ENCODE results near the gene THADA. TPM values are rescaled to one million over a fixed set of nuclear protein-coding genes. Genes with fewer than 3 reads are reported as not detected.
"Not testable (repeated sequence)": the region's sequence is repeated elsewhere in the genome, so short reads cannot be mapped to it uniquely, and the experiment has no call there.

Gene THADA
- polyA plus RNA-seq, 4 donors, result 6.3 to 13.5 (median 12.7) TPM

- WGBS, 3 donors, result 87 to 91% (median 87%) methylated on average over 5 of the region's 5 CpGs
- no peak overlapping the region for H3K4me3 ChIP-seq (ENCODE audit: low read depth in 1 of 3, low read length in 3 of 3)
- DNase-seq (no peak), FAIRE-seq (no peak)
- no peaks in the 10 kb centered on the region for H3K4me1 ChIP-seq (ENCODE audit: control insufficient read depth in 3 of 3, insufficient read depth in 2 of 3, low read depth in 1 of 3, low read length in 2 of 3)
- no peak overlapping the region for H3K27ac ChIP-seq (ENCODE audit: low read depth in 1 of 3, low read length in 2 of 3)
- H3K36me3 ChIP-seq (ENCODE audit: control insufficient read depth in 3 of 3, insufficient read depth in 2 of 3, low read depth in 1 of 3, low read length in 3 of 3), result no peaks in the 10 kb centered on the region
- H3K27me3 ChIP-seq (ENCODE audit: control insufficient read depth in 3 of 3, insufficient read depth in 3 of 3, low read length in 3 of 3), result no peaks in the 10 kb centered on the region
- no peaks in the 10 kb centered on the region for H3K9me3 ChIP-seq (ENCODE audit: control insufficient read depth in 2 of 2, insufficient read depth in 1 of 2, low read depth in 1 of 2, low read length in 1 of 2)
These were observed 10.0 kb upstream of the THADA start for GRCh38 chr2:43605851-43606250.

- Histone ChIP-seq H3K27ac (ENCODE audit: low read depth in 1 of 3, low read length in 2 of 3) (no peak overlapping the region), H3K27me3 (ENCODE audit: control insufficient read depth in 3 of 3, insufficient read depth in 3 of 3, low read length in 3 of 3) (no peaks in the 10 kb centered on the region), H3K4me3 (ENCODE audit: low read depth in 1 of 3, low read length in 3 of 3) (no peak overlapping the region), H3K36me3 (ENCODE audit: control insufficient read depth in 3 of 3, insufficient read depth in 2 of 3, low read depth in 1 of 3, low read length in 3 of 3) (no peaks in the 10 kb centered on the region), H3K9me3 (ENCODE audit: control insufficient read depth in 2 of 2, insufficient read depth in 1 of 2, low read depth in 1 of 2, low read length in 1 of 2) (no peaks in the 10 kb centered on the region), H3K4me1 (ENCODE audit: control insufficient read depth in 3 of 3, insufficient read depth in 2 of 3, low read depth in 1 of 3, low read length in 2 of 3) (no peaks in the 10 kb centered on the region)
- WGBS, 3 donors, result 8 to 15% (median 10%) methylated on average over 2 of the region's 2 CpGs
- peak; percentile 28 to 35 for DNase-seq
- no peak for FAIRE-seq
These were observed 9.3 kb upstream of the THADA start for GRCh38 chr2:43605079-43605655.

GRCh38 chr2:43604674-43605073 is 8.8 kb upstream of the THADA start:
- Histone ChIP-seq H3K27ac (ENCODE audit: low read depth in 1 of 3, low read length in 2 of 3) (no peak overlapping the region), H3K4me3 (ENCODE audit: low read depth in 1 of 3, low read length in 3 of 3) (no peak overlapping the region), H3K9me3 (ENCODE audit: control insufficient read depth in 2 of 2, insufficient read depth in 1 of 2, low read depth in 1 of 2, low read length in 1 of 2) (no peaks in the 10 kb centered on the region), H3K36me3 (ENCODE audit: control insufficient read depth in 3 of 3, insufficient read depth in 2 of 3, low read depth in 1 of 3, low read length in 3 of 3) (no peaks in the 10 kb centered on the region), H3K27me3 (ENCODE audit: control insufficient read depth in 3 of 3, insufficient read depth in 3 of 3, low read length in 3 of 3) (no peaks in the 10 kb centered on the region), H3K4me1 (ENCODE audit: control insufficient read depth in 3 of 3, insufficient read depth in 2 of 3, low read depth in 1 of 3, low read length in 2 of 3) (no peaks in the 10 kb centered on the region)
- DNase-seq (no peak), FAIRE-seq (no peak)
- 54 to 82% (median 58%) methylated on average over 4 of the region's 4 CpGs for WGBS, 3 donors

DNA sequence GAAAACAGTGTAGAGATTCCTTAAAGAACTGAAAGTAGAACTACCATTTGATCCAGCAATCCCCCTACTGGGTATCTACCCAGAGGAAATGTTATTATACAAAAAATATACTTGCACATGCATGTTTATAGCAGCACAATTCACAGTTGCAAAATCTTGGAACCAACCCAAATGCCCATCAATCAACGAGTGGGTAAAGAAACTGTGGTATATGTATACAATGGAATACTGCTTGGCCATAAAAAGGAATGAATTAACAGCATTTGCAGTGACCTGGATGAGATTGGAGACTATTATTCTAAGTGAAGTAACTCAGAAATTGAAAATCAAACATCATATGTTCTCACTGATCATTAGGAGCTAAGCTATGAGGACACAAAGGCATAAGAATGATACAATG is 4.8 kb upstream of the THADA start:
- not testable (repeated sequence) for H3K4me3 ChIP-seq (ENCODE audit: low read depth in 1 of 3, low read length in 3 of 3); H3K36me3 ChIP-seq (ENCODE audit: control insufficient read depth in 3 of 3, insufficient read depth in 2 of 3, low read depth in 1 of 3, low read length in 3 of 3); H3K4me1 ChIP-seq (ENCODE audit: control insufficient read depth in 3 of 3, insufficient read depth in 2 of 3, low read depth in 1 of 3, low read length in 2 of 3); DNase-seq; H3K9me3 ChIP-seq (ENCODE audit: control insufficient read depth in 2 of 2, insufficient read depth in 1 of 2, low read depth in 1 of 2, low read length in 1 of 2); FAIRE-seq; H3K27ac ChIP-seq (ENCODE audit: low read depth in 1 of 3, low read length in 2 of 3); H3K27me3 ChIP-seq (ENCODE audit: control insufficient read depth in 3 of 3, insufficient read depth in 3 of 3, low read length in 3 of 3)
- 42 to 81% (median 44%) methylated on average over 1 of the region's 1 CpG for WGBS, 3 donors

GRCh38 chr2:43594875-43595274 is 963 bp downstream of the THADA start:
- Histone ChIP-seq H3K36me3 (ENCODE audit: control insufficient read depth in 3 of 3, insufficient read depth in 2 of 3, low read depth in 1 of 3, low read length in 3 of 3) (peaks cover 0 to 3% (median 0%) of the 10 kb centered on the region in 3 donors), H3K4me3 (ENCODE audit: low read depth in 1 of 3, low read length in 3 of 3) (peak overlapping the region in 2 of 3 donors; percentile 51 to 84), H3K9me3 (ENCODE audit: control insufficient read depth in 2 of 2, insufficient read depth in 1 of 2, low read depth in 1 of 2, low read length in 1 of 2) (no peaks in the 10 kb centered on the region), H3K27me3 (ENCODE audit: control insufficient read depth in 3 of 3, insufficient read depth in 3 of 3, low read length in 3 of 3) (no peaks in the 10 kb centered on the region), H3K4me1 (ENCODE audit: control insufficient read depth in 3 of 3, insufficient read depth in 2 of 3, low read depth in 1 of 3, low read length in 2 of 3) (peaks cover 0 to 10% (median 0%) of the 10 kb centered on the region in 3 donors), H3K27ac (ENCODE audit: low read depth in 1 of 3, low read length in 2 of 3) (no peak overlapping the region)
- WGBS, 3 donors, result 83 to 89% (median 88%) methylated on average over 3 of the region's 3 CpGs
- no peak for FAIRE-seq
- DNase-seq, result no peak

- Histone ChIP-seq H3K36me3 (ENCODE audit: control insufficient read depth in 3 of 3, insufficient read depth in 2 of 3, low read depth in 1 of 3, low read length in 3 of 3) (peaks cover 0 to 3% (median 0%) of the 10 kb centered on the region in 3 donors), H3K27ac (ENCODE audit: low read depth in 1 of 3, low read length in 2 of 3) (no peak overlapping the region), H3K9me3 (ENCODE audit: control insufficient read depth in 2 of 2, insufficient read depth in 1 of 2, low read depth in 1 of 2, low read length in 1 of 2) (no peaks in the 10 kb centered on the region), H3K27me3 (ENCODE audit: control insufficient read depth in 3 of 3, insufficient read depth in 3 of 3, low read length in 3 of 3) (no peaks in the 10 kb centered on the region), H3K4me3 (ENCODE audit: low read depth in 1 of 3, low read length in 3 of 3) (no peak overlapping the region), H3K4me1 (ENCODE audit: control insufficient read depth in 3 of 3, insufficient read depth in 2 of 3, low read depth in 1 of 3, low read length in 2 of 3) (peaks cover 0 to 10% (median 0%) of the 10 kb centered on the region in 3 donors)
- 87 to 90% (median 89%) methylated on average over 3 of the region's 3 CpGs for WGBS, 3 donors
- DNase-seq (no peak), FAIRE-seq (no peak)
These were observed 2.6 kb downstream of the THADA start for GRCh38 chr2:43593254-43593653.

DNA sequence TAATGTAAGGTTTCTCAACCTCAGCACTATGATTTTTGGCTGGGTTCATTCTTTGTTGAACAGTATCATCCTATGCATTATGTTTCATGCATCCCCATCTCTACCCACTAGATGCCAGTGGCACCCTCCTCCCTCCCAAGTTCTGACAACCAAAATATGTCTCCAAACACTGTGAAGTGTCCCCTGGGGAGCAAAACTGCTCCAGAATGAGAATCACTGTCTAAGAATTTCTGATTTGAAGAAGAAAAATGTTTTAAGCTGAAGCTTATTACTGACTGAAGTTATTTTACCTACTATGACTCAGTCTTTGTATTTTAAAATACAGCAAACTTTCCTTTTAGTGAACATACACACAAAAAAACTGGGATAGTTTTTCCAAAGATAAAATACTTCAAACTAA is 3.4 kb downstream of the THADA start:
- Histone ChIP-seq H3K36me3 (ENCODE audit: control insufficient read depth in 3 of 3, insufficient read depth in 2 of 3, low read depth in 1 of 3, low read length in 3 of 3) (peaks cover 0 to 3% (median 0%) of the 10 kb centered on the region in 3 donors), H3K9me3 (ENCODE audit: control insufficient read depth in 2 of 2, insufficient read depth in 1 of 2, low read depth in 1 of 2, low read length in 1 of 2) (no peaks in the 10 kb centered on the region), H3K27me3 (ENCODE audit: control insufficient read depth in 3 of 3, insufficient read depth in 3 of 3, low read length in 3 of 3) (no peaks in the 10 kb centered on the region), H3K4me1 (ENCODE audit: control insufficient read depth in 3 of 3, insufficient read depth in 2 of 3, low read depth in 1 of 3, low read length in 2 of 3) (peaks cover 0 to 10% (median 0%) of the 10 kb centered on the region in 3 donors), H3K4me3 (ENCODE audit: low read depth in 1 of 3, low read length in 3 of 3) (no peak overlapping the region), H3K27ac (ENCODE audit: low read depth in 1 of 3, low read length in 2 of 3) (no peak overlapping the region)
- DNase-seq (no peak), FAIRE-seq (no peak)

- FAIRE-seq (no peak), DNase-seq (no peak)
- Histone ChIP-seq H3K4me1 (ENCODE audit: control insufficient read depth in 3 of 3, insufficient read depth in 2 of 3, low read depth in 1 of 3, low read length in 2 of 3) (no peaks in the 10 kb centered on the region), H3K9me3 (ENCODE audit: control insufficient read depth in 2 of 2, insufficient read depth in 1 of 2, low read depth in 1 of 2, low read length in 1 of 2) (no peaks in the 10 kb centered on the region), H3K36me3 (ENCODE audit: control insufficient read depth in 3 of 3, insufficient read depth in 2 of 3, low read depth in 1 of 3, low read length in 3 of 3) (peaks cover 9 to 24% (median 9%) of the 10 kb centered on the region in 3 donors), H3K4me3 (ENCODE audit: low read depth in 1 of 3, low read length in 3 of 3) (no peak overlapping the region), H3K27ac (ENCODE audit: low read depth in 1 of 3, low read length in 2 of 3) (no peak overlapping the region), H3K27me3 (ENCODE audit: control insufficient read depth in 3 of 3, insufficient read depth in 3 of 3, low read length in 3 of 3) (no peaks in the 10 kb centered on the region)
- WGBS, 3 donors, result 95 to 97% (median 97%) methylated on average over 3 of the region's 3 CpGs
These were observed 10.1 kb downstream of the THADA start for GRCh38 chr2:43585708-43586107.

Measured in small intestine (tissue), 7 donors.